ENCODE measurements around the gene RAD23B. TPM values are rescaled to one million over a fixed set of nuclear protein-coding genes. Genes with fewer than 3 reads are reported as not detected.

RAD23B gene
- total RNA-seq, 6 experiments from 2014 or later = 86.9 to 110 (median 99.1) TPM

GRCh38 chr9:107351382-107352045 lies 68.4 kb downstream of the RAD23B start:
- H3K27ac ChIP-seq = no peak overlapping the region
- no peaks in the 10 kb centered on the region for H3K9me3 ChIP-seq
- no peak overlapping the region for H3K4me3 ChIP-seq
- H3K36me3 ChIP-seq = no peaks in the 10 kb centered on the region
- H3K4me1 ChIP-seq = no peaks in the 10 kb centered on the region
- no peak for ATAC-seq
- no peak for DNase-seq
- intact Hi-C loops (cut with DNase I) = no loop called here
- no peak for TF ChIP-seq CTCF (IDR thresholded peaks at IDR 0.05)
- no peak for TF ChIP-seq POLR2A (IDR thresholded peaks at IDR 0.05)
- WGBS (ENCODE audit: insufficient coverage, low coverage, low lambda C conversion rate, missing lambda C conversion rate) = 73% methylated on average over 6 of the region's 6 CpGs
- H3K27me3 ChIP-seq = no peaks in the 10 kb centered on the region

GRCh38 chr9:107355394-107355793 lies 72.3 kb downstream of the RAD23B start:
- H3K27ac ChIP-seq = no peak overlapping the region
- no peaks in the 10 kb centered on the region for H3K27me3 ChIP-seq
- intact Hi-C loops (cut with DNase I) = no loop called here
- H3K4me1 ChIP-seq = no peaks in the 10 kb centered on the region
- WGBS (ENCODE audit: insufficient coverage, low coverage, low lambda C conversion rate, missing lambda C conversion rate) = 76% methylated on average over 3 of the region's 3 CpGs
- DNase-seq (no peak), ATAC-seq (no peak)
- no peak overlapping the region for H3K4me3 ChIP-seq
- no peaks in the 10 kb centered on the region for H3K9me3 ChIP-seq
- no peaks in the 10 kb centered on the region for H3K36me3 ChIP-seq
- no peak for TF ChIP-seq CTCF (IDR thresholded peaks at IDR 0.05)
- no peak for TF ChIP-seq POLR2A (IDR thresholded peaks at IDR 0.05)

GRCh38 chr9:107358986-107359385 lies 75.9 kb downstream of the RAD23B start:
- no peaks in the 10 kb centered on the region for H3K4me1 ChIP-seq
- H3K4me3 ChIP-seq = no peak overlapping the region
- H3K27ac ChIP-seq = no peak overlapping the region
- intact Hi-C loops (cut with DNase I) = no loop called here
- no peaks in the 10 kb centered on the region for H3K9me3 ChIP-seq
- WGBS (ENCODE audit: insufficient coverage, low coverage, low lambda C conversion rate, missing lambda C conversion rate) = 60% methylated on average over 2 of the region's 7 CpGs
- ATAC-seq (no peak), DNase-seq (no peak)
- no peaks in the 10 kb centered on the region for H3K27me3 ChIP-seq
- no peaks in the 10 kb centered on the region for H3K36me3 ChIP-seq
- no peak for TF ChIP-seq CTCF (IDR thresholded peaks at IDR 0.05)
- no peak for TF ChIP-seq POLR2A (IDR thresholded peaks at IDR 0.05)

- TF ChIP-seq CTCF (IDR thresholded peaks at IDR 0.05) = no peak
- no peak for TF ChIP-seq POLR2A (IDR thresholded peaks at IDR 0.05)
- H3K36me3 ChIP-seq = no peaks in the 10 kb centered on the region
- intact Hi-C loops (cut with DNase I) = no loop called here
- no peaks in the 10 kb centered on the region for H3K9me3 ChIP-seq
- no peaks in the 10 kb centered on the region for H3K27me3 ChIP-seq
- DNase-seq = no peak
- no peak for ATAC-seq
- H3K4me1 ChIP-seq = no peaks in the 10 kb centered on the region
- WGBS (ENCODE audit: insufficient coverage, low coverage, low lambda C conversion rate, missing lambda C conversion rate) = 57% methylated on average over 4 of the region's 7 CpGs
- no peak overlapping the region for H3K27ac ChIP-seq
- no peak overlapping the region for H3K4me3 ChIP-seq
These were observed 77.0 kb downstream of the RAD23B start for GRCh38 chr9:107360098-107360497.

Measured in right lobe of liver (tissue), 6 donors.